ENCODE data around the gene MLEC. TPM values are rescaled to one million over a fixed set of nuclear protein-coding genes. Genes with fewer than 3 reads are reported as not detected.

Gene MLEC
- total and polyA plus RNA-seq, 7 experiments from 2014 or later: 24.5 to 132 (median 41.6) TPM

DNA sequence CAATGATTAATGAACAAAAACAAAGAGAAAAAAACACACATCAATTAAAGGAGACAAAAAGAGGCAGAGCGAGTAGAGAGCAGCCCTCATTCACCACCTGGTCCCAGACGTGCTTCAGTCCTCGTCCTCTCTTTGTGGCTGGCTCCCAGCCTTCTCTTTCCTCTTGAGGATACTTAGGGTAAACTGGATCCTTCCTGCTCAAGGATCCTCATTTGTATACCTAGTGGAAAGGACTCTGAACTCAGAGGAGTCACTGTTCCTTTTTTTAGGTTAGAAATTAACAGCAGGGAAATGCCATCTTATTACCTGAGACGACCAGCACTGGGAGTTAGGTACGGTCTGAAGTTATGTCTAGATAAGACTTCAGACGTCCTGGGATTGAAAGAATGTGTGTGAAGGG lies 9.7 kb downstream of the MLEC start:
- no peak overlapping the region for H3K4me3 Mint-ChIP-seq
- H3K36me3 Mint-ChIP-seq: peaks cover 22 to 73% (median 32%) of the 10 kb centered on the region in 5 donors
- no peak overlapping the region for H3K4me3 ChIP-seq (ENCODE audit: low read length)
- H3K9me3 ChIP-seq (ENCODE audit: control insufficient read depth in 2 of 3, low read length in 3 of 3): no peaks in the 10 kb centered on the region
- peaks cover 0 to 4% of the 10 kb centered on the region in 2 donors for H3K4me1 ChIP-seq (ENCODE audit: control insufficient read depth in 2 of 2, insufficient read depth in 2 of 2, low read length in 2 of 2)
- H3K27me3 Mint-ChIP-seq: no peaks in the 10 kb centered on the region
- intact Hi-C loops (cut with micrococcal nuclease): no loop called here
- H3K27ac Mint-ChIP-seq: no peak overlapping the region
- POLR2A ChIA-PET: interaction anchor here (1.1 kb wide), 1 partner anchor 15 kb away, joined by 3 read pairs; no protein-coding TSS in a partner anchor
- peaks cover 17 to 81% (median 35%) of the 10 kb centered on the region in 3 experiments for H3K36me3 ChIP-seq (ENCODE audit: control insufficient read depth in 2 of 3, insufficient read depth in 3 of 3, low read length in 3 of 3)
- no peak overlapping the region for H3K27ac ChIP-seq (ENCODE audit: low read depth, low read length)
- CTCF ChIA-PET: no interaction called here
- no peaks in the 10 kb centered on the region for H3K9me3 Mint-ChIP-seq
- no peaks in the 10 kb centered on the region for H3K27me3 ChIP-seq (ENCODE audit: control insufficient read depth in 2 of 2, insufficient read depth in 2 of 2, low read length in 2 of 2)
- peaks cover 13 to 37% (median 21%) of the 10 kb centered on the region in 7 donors for H3K4me1 Mint-ChIP-seq
- no peak for DNase-seq
- no peak for ATAC-seq

GRCh38 chr12:120697344-120697743 lies 10.4 kb downstream of the MLEC start:
- DNase-seq (no peak), ATAC-seq (no peak)
- Histone ChIP-seq H3K4me1 (ENCODE audit: control insufficient read depth in 2 of 2, insufficient read depth in 2 of 2, low read length in 2 of 2) (peaks cover 0 to 3% of the 10 kb centered on the region in 2 donors), H3K4me3 (ENCODE audit: low read length) (no peak overlapping the region), H3K27ac (ENCODE audit: low read depth, low read length) (no peak overlapping the region), H3K36me3 (ENCODE audit: control insufficient read depth in 2 of 3, insufficient read depth in 3 of 3, low read length in 3 of 3) (peaks cover 17 to 88% (median 35%) of the 10 kb centered on the region in 3 experiments), H3K9me3 (ENCODE audit: control insufficient read depth in 2 of 3, low read length in 3 of 3) (no peaks in the 10 kb centered on the region), H3K27me3 (ENCODE audit: control insufficient read depth in 2 of 2, insufficient read depth in 2 of 2, low read length in 2 of 2) (no peaks in the 10 kb centered on the region)
- no peaks in the 10 kb centered on the region for H3K27me3 Mint-ChIP-seq
- CTCF ChIA-PET: interaction anchor here (0.9 kb wide), 1 partner anchor 9 kb away, joined by 3 read pairs; no protein-coding TSS in a partner anchor
- POLR2A ChIA-PET: interaction anchor here (1.4 kb wide), 1 partner anchor 8 kb away, joined by 6 read pairs; no protein-coding TSS in a partner anchor
- H3K27ac Mint-ChIP-seq: no peak overlapping the region
- intact Hi-C loops (cut with micrococcal nuclease): no loop called here
- H3K9me3 Mint-ChIP-seq: no peaks in the 10 kb centered on the region
- H3K4me1 Mint-ChIP-seq: peaks cover 9 to 31% (median 16%) of the 10 kb centered on the region in 7 donors
- peaks cover 26 to 73% (median 32%) of the 10 kb centered on the region in 5 donors for H3K36me3 Mint-ChIP-seq
- no peak overlapping the region for H3K4me3 Mint-ChIP-seq

DNA sequence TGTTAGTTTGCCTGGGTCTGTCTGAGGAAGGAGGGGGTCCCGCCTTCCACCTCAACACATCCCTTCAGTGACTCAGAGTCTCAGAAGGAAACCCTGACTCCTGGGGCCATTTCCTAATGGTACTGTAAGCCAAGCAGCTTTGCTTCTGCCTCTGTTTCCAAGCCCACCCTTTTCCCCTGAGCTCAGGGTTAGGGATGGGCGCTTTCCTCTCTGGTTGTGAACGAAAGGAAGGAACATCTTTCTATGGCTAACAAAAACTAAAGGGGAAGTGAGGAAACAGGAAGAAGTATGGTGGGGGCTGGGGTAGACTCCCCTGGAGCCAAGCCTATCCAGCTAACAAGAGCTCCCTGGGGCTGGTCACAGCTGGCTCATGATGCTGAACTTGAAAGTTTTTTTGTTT lies 11.7 kb downstream of the MLEC start:
- Mint-ChIP-seq H3K4me3 (no peak overlapping the region), H3K36me3 (peaks cover 26 to 72% (median 33%) of the 10 kb centered on the region in 5 donors), H3K27me3 (no peaks in the 10 kb centered on the region), H3K27ac (peak overlapping the region in 1 of 9 donors; percentile 65), H3K4me1 (peaks cover 0 to 20% (median 4%) of the 10 kb centered on the region in 7 donors), H3K9me3 (no peaks in the 10 kb centered on the region)
- ATAC-seq: peak; percentile 64
- Histone ChIP-seq H3K36me3 (ENCODE audit: control insufficient read depth in 2 of 3, insufficient read depth in 3 of 3, low read length in 3 of 3) (peaks cover 17 to 94% (median 35%) of the 10 kb centered on the region in 3 experiments), H3K27me3 (ENCODE audit: control insufficient read depth in 2 of 2, insufficient read depth in 2 of 2, low read length in 2 of 2) (no peaks in the 10 kb centered on the region), H3K9me3 (ENCODE audit: control insufficient read depth in 2 of 3, low read length in 3 of 3) (no peaks in the 10 kb centered on the region), H3K27ac (ENCODE audit: low read depth, low read length) (no peak overlapping the region), H3K4me3 (ENCODE audit: low read length) (no peak overlapping the region), H3K4me1 (ENCODE audit: control insufficient read depth in 2 of 2, insufficient read depth in 2 of 2, low read length in 2 of 2) (no peaks in the 10 kb centered on the region)
- ChIA-PET CTCF (interaction anchor here (3.2 kb wide), 1 partner anchor 10 kb away, joined by 8 read pairs; the partner anchor contains the start of gene UNC119B), POLR2A (interaction anchor here (1.4 kb wide), 1 partner anchor 10 kb away, joined by 6 read pairs; no protein-coding TSS in a partner anchor)
- intact Hi-C loops (cut with micrococcal nuclease): no loop called here
- no peak for DNase-seq

- Mint-ChIP-seq H3K27ac (peak overlapping the region in 1 of 9 donors; percentile 5), H3K36me3 (peaks cover 19 to 65% (median 30%) of the 10 kb centered on the region in 5 donors), H3K4me1 (peaks cover 0 to 16% (median 0%) of the 10 kb centered on the region in 7 donors), H3K27me3 (no peaks in the 10 kb centered on the region), H3K4me3 (no peak overlapping the region), H3K9me3 (no peaks in the 10 kb centered on the region)
- H3K36me3 ChIP-seq (ENCODE audit: control insufficient read depth in 2 of 3, insufficient read depth in 3 of 3, low read length in 3 of 3): peaks cover 17 to 85% (median 34%) of the 10 kb centered on the region in 3 experiments
- H3K9me3 ChIP-seq (ENCODE audit: control insufficient read depth in 2 of 3, low read length in 3 of 3): no peaks in the 10 kb centered on the region
- H3K27me3 ChIP-seq (ENCODE audit: control insufficient read depth in 2 of 2, insufficient read depth in 2 of 2, low read length in 2 of 2): no peaks in the 10 kb centered on the region
- H3K4me1 ChIP-seq (ENCODE audit: control insufficient read depth in 2 of 2, insufficient read depth in 2 of 2, low read length in 2 of 2): no peaks in the 10 kb centered on the region
- intact Hi-C loops (cut with micrococcal nuclease): no loop called here
- ChIA-PET CTCF (interaction anchor here (3.2 kb wide), 1 partner anchor 9 kb away, joined by 8 read pairs; the partner anchor contains the start of gene UNC119B), POLR2A (interaction anchor here (0.6 kb wide), 1 partner anchor 103 kb away, joined by 4 read pairs; no protein-coding TSS in a partner anchor)
- ATAC-seq (no peak), DNase-seq (no peak)
- no peak overlapping the region for H3K4me3 ChIP-seq (ENCODE audit: low read length)
- no peak overlapping the region for H3K27ac ChIP-seq (ENCODE audit: low read depth, low read length)
These were observed 12.6 kb downstream of the MLEC start for GRCh38 chr12:120699553-120699952.

DNA sequence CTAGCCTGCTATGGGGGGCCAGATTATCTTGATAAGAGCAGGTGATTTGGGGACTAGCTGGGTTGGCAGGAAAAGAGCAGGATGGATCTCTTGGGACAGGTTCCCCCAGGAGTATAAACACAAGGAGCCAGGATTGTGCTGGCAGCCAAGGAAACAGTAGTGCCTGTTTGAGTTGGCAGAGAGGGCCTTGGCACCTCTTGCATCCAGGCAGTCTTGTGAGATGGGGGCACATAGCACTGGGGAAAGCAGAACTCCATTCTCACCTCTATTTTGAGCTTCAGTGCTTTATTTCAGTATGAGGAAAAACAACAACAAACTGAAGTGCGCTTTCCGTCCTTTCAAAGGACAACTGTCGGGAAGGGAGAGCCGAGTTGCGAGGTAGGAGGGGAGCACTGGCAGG lies 13.9 kb downstream of the MLEC start:
- DNase-seq: no peak
- intact Hi-C loops (cut with micrococcal nuclease): no loop called here
- ChIA-PET POLR2A (interaction anchor here (0.5 to 0.7 kb wide), 2 partner anchors 12 to 43 kb away, joined by 3 read pairs; no protein-coding TSS in a partner anchor), CTCF (interaction anchor here (0.6 to 3.2 kb wide), 2 partner anchors 8 to 743 kb away, joined by 3 to 8 read pairs; partner anchors contain the start of gene UNC119B)
- ATAC-seq: no peak
- Mint-ChIP-seq H3K9me3 (no peaks in the 10 kb centered on the region), H3K27me3 (no peaks in the 10 kb centered on the region), H3K27ac (peak overlapping the region in 1 of 9 donors; percentile 24), H3K4me1 (peaks cover 0 to 9% (median 0%) of the 10 kb centered on the region in 7 donors), H3K4me3 (no peak overlapping the region), H3K36me3 (peaks cover 13 to 52% (median 19%) of the 10 kb centered on the region in 5 donors)
- H3K4me1 ChIP-seq (ENCODE audit: control insufficient read depth in 2 of 2, insufficient read depth in 2 of 2, low read length in 2 of 2): no peaks in the 10 kb centered on the region
- H3K9me3 ChIP-seq (ENCODE audit: control insufficient read depth in 2 of 3, low read length in 3 of 3): no peaks in the 10 kb centered on the region
- no peaks in the 10 kb centered on the region for H3K27me3 ChIP-seq (ENCODE audit: control insufficient read depth in 2 of 2, insufficient read depth in 2 of 2, low read length in 2 of 2)
- H3K4me3 ChIP-seq (ENCODE audit: low read length): no peak overlapping the region
- no peak overlapping the region for H3K27ac ChIP-seq (ENCODE audit: low read depth, low read length)
- H3K36me3 ChIP-seq (ENCODE audit: control insufficient read depth in 2 of 3, insufficient read depth in 3 of 3, low read length in 3 of 3): peaks cover 11 to 71% (median 29%) of the 10 kb centered on the region in 3 experiments

DNA sequence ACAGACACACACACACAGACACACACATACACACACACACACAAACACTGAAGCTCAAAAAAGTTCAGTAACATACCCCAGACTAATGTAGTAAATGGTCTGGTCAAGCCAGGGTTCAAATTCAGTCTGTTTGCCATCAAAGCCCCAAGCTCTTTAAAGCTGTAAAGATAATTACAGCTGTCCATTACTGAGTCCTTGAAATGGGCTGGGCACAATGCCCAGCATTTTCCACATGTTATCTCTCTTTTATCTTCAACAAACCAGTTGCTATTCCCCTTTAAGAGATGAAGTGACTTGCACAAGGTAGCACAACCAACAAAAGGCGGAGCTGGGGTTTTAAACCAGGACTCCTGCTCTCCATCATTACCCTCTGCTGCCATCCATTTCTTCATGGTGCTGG lies 15.7 kb downstream of the MLEC start:
- no peaks in the 10 kb centered on the region for H3K4me1 ChIP-seq (ENCODE audit: control insufficient read depth in 2 of 2, insufficient read depth in 2 of 2, low read length in 2 of 2)
- DNase-seq (no peak), ATAC-seq (no peak)
- Mint-ChIP-seq H3K36me3 (peaks cover 4 to 35% (median 10%) of the 10 kb centered on the region in 5 donors), H3K4me1 (peaks cover 0 to 9% (median 0%) of the 10 kb centered on the region in 7 donors), H3K27me3 (no peaks in the 10 kb centered on the region), H3K27ac (no peak overlapping the region), H3K9me3 (no peaks in the 10 kb centered on the region), H3K4me3 (no peak overlapping the region)
- no peaks in the 10 kb centered on the region for H3K27me3 ChIP-seq (ENCODE audit: control insufficient read depth in 2 of 2, insufficient read depth in 2 of 2, low read length in 2 of 2)
- intact Hi-C loops (cut with micrococcal nuclease): no loop called here
- no peak overlapping the region for H3K27ac ChIP-seq (ENCODE audit: low read depth, low read length)
- no peak overlapping the region for H3K4me3 ChIP-seq (ENCODE audit: low read length)
- ChIA-PET POLR2A (no interaction called here), CTCF (interaction anchor here (0.6 kb wide), 1 partner anchor 107 kb away, joined by 4 read pairs; no protein-coding TSS in a partner anchor)
- no peaks in the 10 kb centered on the region for H3K9me3 ChIP-seq (ENCODE audit: control insufficient read depth in 2 of 3, low read length in 3 of 3)
- peaks cover 0 to 54% (median 12%) of the 10 kb centered on the region in 3 experiments for H3K36me3 ChIP-seq (ENCODE audit: control insufficient read depth in 2 of 3, insufficient read depth in 3 of 3, low read length in 3 of 3)

Data from naive thymus-derived CD4-positive, alpha-beta T cell (primary cell).